GM21717 (cell line): ENCODE results near the gene OR10A7.
"Not testable (repeated sequence)": the region's sequence is repeated elsewhere in the genome, so short reads cannot be mapped to it uniquely, and the experiment has no call there.

Experiments used
- ATAC-seq: cut with Tn5 transposase; IDR thresholded peaks from one replicate; pipeline ENCODE4 v1.9.1; 2021; ENCODE audit warnings: mild to moderate bottlenecking, moderate library complexity; ENCODE audit not compliant: unreplicated experiment

The OR10A7 gene, protein sequence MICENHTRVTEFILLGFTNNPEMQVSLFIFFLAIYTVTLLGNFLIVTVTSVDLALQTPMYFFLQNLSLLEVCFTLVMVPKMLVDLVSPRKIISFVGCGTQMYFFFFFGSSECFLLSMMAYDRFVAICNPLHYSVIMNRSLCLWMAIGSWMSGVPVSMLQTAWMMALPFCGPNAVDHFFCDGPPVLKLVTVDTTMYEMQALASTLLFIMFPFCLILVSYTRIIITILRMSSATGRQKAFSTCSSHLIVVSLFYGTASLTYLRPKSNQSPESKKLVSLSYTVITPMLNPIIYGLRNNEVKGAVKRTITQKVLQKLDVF

GRCh38 chr12:55220725-55221124, at the start of gene OR10A7:
TSS of gene OR10A7 (plus strand) at chr12:55221025. CDS start at chr12:55221025, 0 bp downstream.
- ATAC-seq, result no peak

- ATAC-seq, result no peak
These were observed 49.4 kb upstream of the OR10A7 start for GRCh38 chr12:55171445-55171844.

GRCh38 chr12:55171846-55172245, 49.0 kb upstream of the OR10A7 start:
- ATAC-seq, result not testable (repeated sequence)

- no peak for ATAC-seq
These were observed 48.1 kb upstream of the OR10A7 start for GRCh38 chr12:55172686-55173085.

- ATAC-seq, result no peak
These were observed 47.4 kb upstream of the OR10A7 start for GRCh38 chr12:55173456-55173855.

DNA sequence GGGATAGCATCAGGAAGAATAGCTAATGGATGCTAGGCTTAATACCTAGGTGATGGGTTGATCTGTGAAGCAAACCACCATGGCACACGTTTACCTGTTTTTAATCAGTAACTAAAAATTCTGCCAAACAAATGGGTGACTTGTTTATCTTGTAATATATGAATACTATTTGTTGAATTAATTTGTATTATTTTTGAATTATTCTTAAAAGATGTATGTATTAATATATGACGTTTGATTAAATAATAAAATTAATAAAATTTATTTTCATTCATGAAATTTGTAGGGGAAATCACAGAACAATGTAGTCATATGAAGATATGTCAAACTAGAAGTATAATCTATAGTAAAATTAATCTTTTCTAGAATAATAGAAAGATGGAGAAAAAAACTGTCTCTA, 32.3 kb upstream of the OR10A7 start:
- ATAC-seq, result no peak

GRCh38 chr12:55188974-55189556, 31.8 kb upstream of the OR10A7 start:
- peak; percentile 61 for ATAC-seq

GRCh38 chr12:55194382-55194781, 26.4 kb upstream of the OR10A7 start:
- no peak for ATAC-seq

- ATAC-seq, result no peak
These were observed 5.7 kb downstream of the OR10A7 start for GRCh38 chr12:55226523-55226922.

DNA sequence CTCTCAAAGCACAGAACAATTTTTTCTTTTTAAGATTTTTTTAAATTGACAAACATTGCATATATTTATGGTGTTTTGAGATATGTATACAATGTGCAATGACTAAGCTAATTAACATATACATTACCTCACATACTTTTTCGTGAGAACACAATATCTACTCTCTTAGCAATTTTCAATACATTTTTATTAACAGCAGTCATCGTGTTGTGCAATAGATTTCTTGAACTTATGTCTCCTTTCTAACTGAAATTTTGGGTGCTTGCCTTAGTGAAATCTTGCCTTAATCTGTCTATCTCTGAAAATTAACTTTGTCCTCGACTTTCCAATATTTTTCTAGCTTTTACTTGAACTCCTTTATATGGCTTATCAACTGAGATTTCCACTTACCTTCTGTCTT, 6.8 kb downstream of the OR10A7 start:
- ATAC-seq, result no peak

DNA sequence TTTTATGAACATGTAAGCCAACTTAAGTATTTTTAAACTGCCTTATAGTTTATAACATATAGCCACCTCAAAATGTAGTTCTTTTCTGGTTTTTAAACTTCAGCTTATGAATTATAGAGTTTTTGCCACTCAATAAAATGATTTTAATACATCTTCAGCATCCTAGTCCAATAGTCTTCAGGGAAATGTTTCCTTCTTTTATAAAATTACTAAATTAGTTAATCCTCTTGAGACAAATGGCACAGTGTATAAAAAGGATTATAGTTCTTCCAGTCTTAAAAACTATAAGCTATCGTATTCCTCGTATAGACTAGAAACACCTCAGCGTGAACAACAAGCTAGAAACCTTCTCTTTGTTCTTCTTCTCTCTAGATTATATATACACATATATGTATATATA, 23.5 kb downstream of the OR10A7 start, which contains the start of gene OR6C74:
Gene OR6C74, plus strand, starts transcription at position 301 of the 400 bp plus-strand sequence. CDS start 2,679 bp downstream, outside the sequence.
- ATAC-seq, result no peak

- ATAC-seq, result no peak
These were observed 25.3 kb downstream of the OR10A7 start for GRCh38 chr12:55246159-55246558.

DNA sequence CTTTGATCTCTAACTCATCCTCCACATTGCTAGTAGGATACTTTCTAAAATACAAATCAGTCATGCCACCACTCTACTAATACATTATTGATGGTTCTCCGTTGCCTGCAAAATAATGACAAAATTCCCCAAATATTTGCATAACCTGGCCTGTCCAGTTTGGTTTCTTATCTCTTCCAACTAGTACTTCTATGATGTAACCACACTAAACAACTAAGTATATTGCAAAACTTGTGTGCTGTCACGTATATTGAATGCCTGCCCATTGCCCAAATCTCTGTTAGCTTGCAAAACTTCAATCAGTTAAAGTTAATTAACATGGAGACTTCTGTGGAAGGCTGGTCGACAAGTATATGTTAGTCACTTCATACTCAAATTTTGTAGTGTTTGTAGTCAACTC, 30.1 kb downstream of the OR10A7 start:
- no peak for ATAC-seq

DNA sequence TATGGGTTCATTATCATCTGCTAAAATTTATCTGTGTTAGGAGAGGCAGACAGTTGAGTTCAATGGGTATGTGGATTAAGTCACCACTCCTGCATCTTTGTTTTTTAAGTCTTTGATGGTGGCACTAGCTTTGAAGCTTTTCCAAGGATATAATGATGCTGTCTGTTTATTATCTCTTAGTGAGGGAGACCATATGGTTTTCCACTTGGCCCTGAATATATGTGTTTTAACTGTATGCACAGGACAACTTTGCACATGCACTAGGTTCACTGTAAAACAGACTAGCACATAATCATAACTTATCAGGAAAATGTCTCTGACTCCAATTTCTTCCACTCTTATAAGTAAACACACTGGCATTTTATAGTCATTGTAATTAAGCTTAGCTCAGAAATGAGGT, 32.5 kb downstream of the OR10A7 start:
- ATAC-seq, result no peak

DNA sequence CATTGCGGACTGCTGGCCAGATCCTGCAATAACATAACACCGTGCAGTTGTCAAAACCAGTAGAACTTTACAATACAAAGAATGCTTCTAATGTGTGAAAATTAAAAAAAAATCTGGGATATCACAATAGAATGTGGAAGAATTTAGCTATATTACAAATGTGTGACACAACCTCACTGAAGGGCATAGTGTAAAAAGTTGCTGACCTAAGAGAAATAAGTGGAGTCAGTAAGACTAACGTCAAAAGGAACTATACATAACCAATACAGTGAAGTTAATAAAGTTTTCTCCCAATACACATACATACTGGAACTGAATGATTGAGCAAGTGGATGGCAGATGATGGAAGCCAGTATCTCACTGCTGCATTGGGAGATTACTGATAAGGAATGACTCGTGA, 36.0 kb downstream of the OR10A7 start:
- ATAC-seq, result no peak

DNA sequence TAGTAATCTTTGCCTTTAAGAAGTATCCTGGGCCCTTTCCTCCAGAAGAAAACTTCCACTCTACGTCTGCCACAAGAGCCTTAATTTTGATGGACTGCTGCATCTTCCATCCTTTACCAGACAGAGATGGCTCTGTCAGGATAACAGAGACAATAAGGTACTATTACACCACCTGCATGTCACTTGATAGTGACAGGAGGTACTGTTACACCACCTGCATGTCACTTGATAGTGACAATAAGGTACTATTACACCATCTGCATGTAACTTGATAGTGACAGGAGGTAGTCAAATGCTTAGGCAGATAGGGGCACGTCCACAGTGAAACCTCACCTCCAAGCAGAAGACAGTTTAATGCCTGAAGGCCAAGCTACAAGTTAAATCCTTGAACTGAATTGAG, 37.5 kb downstream of the OR10A7 start:
- ATAC-seq, result no peak
